Stimulated activated CD8-positive, alpha-beta memory T cell treated with anti-CD3 and anti-CD28 coated beads, Interleukin-4, amount 100 ng/mL, for 48 hours (primary cell): ENCODE measurements around the gene S100A5.
"Not testable (repeated sequence)": the region's sequence is repeated elsewhere in the genome, so short reads cannot be mapped to it uniquely, and the experiment has no call there.

Experiments used
- DNase-seq: peaks from one replicate; pipeline ENCODE4 v3.0.0-alpha.2; 2020

S100A5 gene, protein sequence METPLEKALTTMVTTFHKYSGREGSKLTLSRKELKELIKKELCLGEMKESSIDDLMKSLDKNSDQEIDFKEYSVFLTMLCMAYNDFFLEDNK

GRCh38 chr1:153540394-153541361 is at the start of gene S100A5:
Gene S100A5 (minus strand): TSS chr1:153540934. CDS start chr1:153540191, 743 bp downstream.
- DNase-seq = peak; percentile 65

GRCh38 chr1:153588482-153588881 is 47.7 kb upstream of the S100A5 start:
- no peak for DNase-seq

- DNase-seq = not testable (repeated sequence)
These were observed 47.3 kb upstream of the S100A5 start for GRCh38 chr1:153588033-153588432.

- DNase-seq = no peak
These were observed 46.6 kb upstream of the S100A5 start for GRCh38 chr1:153587314-153587713.

GRCh38 chr1:153586347-153586746 is 45.6 kb upstream of the S100A5 start:
- DNase-seq = no peak

DNA sequence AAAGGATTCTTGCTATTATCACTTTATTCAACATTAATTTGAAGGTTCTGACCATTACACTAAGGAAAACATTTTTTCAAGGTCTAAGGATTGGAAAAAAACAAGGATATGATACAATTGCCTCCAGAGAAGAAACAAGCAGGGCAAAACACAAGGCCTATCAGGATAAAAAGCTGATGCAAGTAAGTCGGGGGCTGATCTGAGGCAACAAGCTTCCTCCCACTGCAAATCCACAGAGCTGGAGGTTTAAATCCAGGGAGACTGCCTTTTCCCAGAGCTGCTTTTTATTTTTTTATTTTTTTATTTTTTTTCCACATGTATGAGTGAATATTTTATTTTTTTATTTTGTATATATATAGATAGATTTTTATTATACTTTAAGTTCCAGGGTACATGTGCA is 44.3 kb upstream of the S100A5 start:
- DNase-seq = no peak

DNA sequence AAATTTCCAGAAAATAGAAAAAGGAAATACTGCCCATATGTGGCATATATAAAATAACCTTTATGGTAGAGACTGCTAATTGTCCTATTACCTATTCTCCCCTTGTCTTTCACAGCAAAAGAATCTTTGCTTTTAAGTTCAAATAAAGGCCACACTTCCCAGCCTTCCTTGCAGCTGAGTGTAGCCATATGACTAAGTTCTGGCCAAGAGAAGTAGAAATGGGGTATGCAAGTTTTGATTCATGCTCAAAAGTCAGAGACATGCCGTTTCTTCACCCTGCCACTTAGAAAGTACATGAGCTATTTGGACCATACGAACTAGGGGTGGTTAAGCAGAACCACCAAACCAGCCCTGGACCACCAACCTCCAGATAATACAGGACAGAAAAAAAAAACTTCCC is 43.2 kb upstream of the S100A5 start:
- no peak for DNase-seq

DNA sequence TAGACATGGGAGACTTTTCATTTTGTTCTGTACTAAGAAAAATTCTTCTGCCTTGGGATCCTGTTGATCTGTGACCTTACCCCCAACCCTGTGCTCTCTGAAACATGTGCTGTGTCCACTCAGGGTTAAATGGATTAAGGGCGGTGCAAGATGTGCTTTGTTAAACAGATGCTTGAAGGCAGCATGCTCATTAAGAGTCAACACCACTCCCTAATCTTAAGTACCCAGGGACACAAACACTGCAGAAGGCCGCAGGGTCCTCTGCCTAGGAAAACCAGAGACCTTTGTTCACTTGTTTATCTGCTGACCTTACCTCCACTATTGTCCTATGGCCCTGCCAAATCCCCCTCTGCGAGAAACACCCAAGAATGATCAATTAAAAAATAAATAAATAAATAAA is 42.8 kb upstream of the S100A5 start:
- not testable (repeated sequence) for DNase-seq

GRCh38 chr1:153582836-153583235 is 42.1 kb upstream of the S100A5 start:
- not testable (repeated sequence) for DNase-seq

- DNase-seq = no peak
These were observed 38.2 kb upstream of the S100A5 start for GRCh38 chr1:153578936-153579335.

DNA sequence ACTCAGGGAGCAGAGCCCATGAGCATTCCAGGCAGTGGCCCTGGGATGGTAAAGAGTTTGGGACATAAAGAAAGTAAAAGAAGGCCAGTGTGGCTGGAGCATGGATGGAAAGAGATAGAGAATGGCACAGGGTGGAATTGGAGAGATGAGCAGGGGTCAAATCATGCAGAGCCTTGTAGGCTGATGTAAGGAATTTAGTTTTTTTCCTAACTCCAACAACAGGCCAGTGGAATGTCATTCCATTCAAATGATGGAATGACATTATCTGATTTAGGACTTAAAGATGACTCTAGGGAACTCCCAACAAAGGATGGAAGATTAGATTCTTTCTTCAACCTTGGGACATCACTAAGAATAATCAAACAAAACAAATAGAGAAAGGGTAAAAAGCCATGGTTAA is 37.8 kb upstream of the S100A5 start:
- DNase-seq = no peak

GRCh38 chr1:153577624-153578051 is 36.9 kb upstream of the S100A5 start:
- DNase-seq = no peak

DNA sequence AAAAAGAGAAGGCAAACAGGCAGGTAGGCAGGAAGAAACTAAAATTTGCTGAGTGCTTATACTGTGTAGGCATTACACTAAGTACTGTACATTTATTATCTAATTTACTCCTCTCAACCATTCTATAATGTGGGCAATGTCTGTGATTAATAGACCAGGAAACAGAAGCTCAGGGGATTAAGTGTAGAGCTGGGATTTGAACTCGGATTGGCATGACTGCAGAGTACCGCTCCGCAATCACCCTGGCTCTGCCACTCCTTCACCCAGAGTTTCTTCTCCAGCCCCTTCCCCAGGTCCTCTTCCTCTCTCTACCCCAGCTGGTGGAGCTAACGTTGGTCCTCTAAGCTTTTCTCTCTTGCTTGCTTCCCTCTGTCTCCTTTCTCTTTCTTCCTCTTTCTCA is 36.4 kb upstream of the S100A5 start:
- DNase-seq = no peak

DNA sequence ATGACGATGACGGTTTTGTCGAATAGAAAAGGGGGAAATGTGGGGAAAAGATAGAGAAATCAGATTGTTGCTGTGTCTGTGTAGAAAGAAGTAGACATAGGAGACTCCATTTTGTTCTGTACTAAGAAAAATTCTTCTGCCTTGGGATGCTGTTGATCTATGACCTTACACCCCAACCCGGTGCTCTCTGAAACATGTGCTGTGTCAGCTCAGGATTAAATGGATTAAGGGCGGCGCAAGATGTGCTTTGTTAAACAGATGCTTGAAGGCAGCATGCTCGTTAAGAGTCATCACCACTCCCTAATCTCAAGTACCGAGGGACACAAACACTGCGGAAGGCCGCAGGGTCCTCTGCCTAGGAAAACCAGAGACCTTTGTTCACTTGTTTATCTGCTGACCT is 34.8 kb upstream of the S100A5 start:
- not testable (repeated sequence) for DNase-seq

GRCh38 chr1:153575081-153575491 is 34.4 kb upstream of the S100A5 start:
- DNase-seq = not testable (repeated sequence)

- no peak for DNase-seq
These were observed 32.6 kb upstream of the S100A5 start for GRCh38 chr1:153573351-153573750.

DNA sequence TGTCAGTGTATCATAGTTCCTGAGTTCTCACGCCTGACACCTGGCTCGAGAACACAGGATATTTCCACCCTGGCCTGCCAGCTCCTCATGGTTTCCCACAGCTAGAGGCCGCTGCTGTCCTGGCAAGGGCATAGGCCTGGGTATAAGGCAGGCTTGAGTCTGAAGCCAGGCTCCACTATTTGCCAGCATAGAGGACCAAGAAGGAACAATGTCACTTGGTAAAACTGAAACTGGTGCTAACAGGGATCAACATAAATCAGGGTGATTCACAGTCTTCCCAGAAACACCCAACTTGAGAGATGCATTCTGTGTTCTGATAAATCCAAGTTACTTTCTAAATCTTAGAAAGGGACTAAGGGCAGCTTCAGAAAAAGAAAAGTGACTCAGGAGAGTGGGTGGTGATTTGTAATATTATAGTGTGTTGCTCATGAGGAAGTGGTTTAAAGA is 31.9 kb upstream of the S100A5 start:
- DNase-seq = peak; percentile 78

GRCh38 chr1:153571706-153572105 is 31.0 kb upstream of the S100A5 start:
- DNase-seq = no peak

DNA sequence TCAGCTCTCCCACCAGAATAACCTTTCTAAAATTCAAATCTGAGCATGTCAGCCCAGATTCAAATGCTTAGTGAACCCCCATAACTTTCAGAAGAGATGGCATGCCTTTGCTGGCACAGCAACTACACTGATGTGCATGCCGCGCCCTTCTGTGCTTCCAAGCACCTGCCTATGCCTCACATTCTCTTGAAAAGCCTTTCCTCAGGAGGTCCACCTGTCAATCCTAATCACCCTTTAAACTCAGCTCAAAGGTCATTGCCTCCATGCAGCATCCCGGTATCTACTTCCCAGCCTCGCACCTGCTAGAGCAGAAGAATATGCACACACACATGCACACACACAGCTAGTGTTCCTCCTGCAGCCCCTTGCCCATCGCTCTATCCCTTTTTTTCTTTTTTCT is 30.1 kb upstream of the S100A5 start:
- no peak for DNase-seq

GRCh38 chr1:153569465-153569864 is 28.7 kb upstream of the S100A5 start:
- no peak for DNase-seq

GRCh38 chr1:153568367-153569099 is 27.8 kb upstream of the S100A5 start:
- peak; percentile 94 for DNase-seq

- DNase-seq = peak; percentile 75
These were observed 27.1 kb upstream of the S100A5 start for GRCh38 chr1:153567621-153568366.
